GM23338 (cell line): Measurements from ENCODE around the gene ADGRD2.

ENCODE experiments used
- CREB1 ChIP-seq: fragments of 250-450 bp; sonication (Bioruptor Pico); IDR thresholded peaks from 2 replicates; pipeline ENCODE4 v1.5.0; 2020; ENCODE audit warnings: low read depth, mild to moderate bottlenecking, moderate library complexity
- CTCF ChIP-seq, 2 experiments: fragments of 200-600 bp in 1 of 2; sonication (generic) in 1 of 2; conservative IDR thresholded peaks; 2 replicates each; pipeline versions ENCODE4 v1.5.1 to v1.6.1; 2016 to 2017; ENCODE audit warnings: antibody characterized with exemption in 2 of 2, low read depth in 2 of 2, mild to moderate bottlenecking in 2 of 2, moderate library complexity in 1 of 2
- EZH2 ChIP-seq: fragments of 200-600 bp; sonication (generic); IDR thresholded peaks from one replicate; pipeline ENCODE4 v1.8.0; 2017; ENCODE audit warnings: antibody characterized with exemption, mild to moderate bottlenecking, low read depth; ENCODE audit not compliant: unreplicated experiment
- EZH2phosphoT487 ChIP-seq: fragments of 200-600 bp; sonication (generic); IDR thresholded peaks from one replicate; pipeline ENCODE4 v1.8.1; 2018; ENCODE audit warnings: antibody characterized with exemption; ENCODE audit not compliant: unreplicated experiment
- POLR2AphosphoS5 ChIP-seq: IDR thresholded peaks from 2 replicates; pipeline ENCODE4 v1.6.1; 2016; ENCODE audit warnings: antibody characterized with exemption, low read depth
- REST ChIP-seq: IDR thresholded peaks from one replicate; pipeline ENCODE4 v1.6.1; 2018; ENCODE audit warnings: antibody characterized with exemption; ENCODE audit not compliant: unreplicated experiment
- ZNF114 ChIP-seq: fragments of 250-450 bp; sonication (Bioruptor Pico); IDR thresholded peaks from 2 replicates; pipeline ENCODE4 v1.5.0; 2020; ENCODE audit warnings: mild to moderate bottlenecking, moderate library complexity

DNA sequence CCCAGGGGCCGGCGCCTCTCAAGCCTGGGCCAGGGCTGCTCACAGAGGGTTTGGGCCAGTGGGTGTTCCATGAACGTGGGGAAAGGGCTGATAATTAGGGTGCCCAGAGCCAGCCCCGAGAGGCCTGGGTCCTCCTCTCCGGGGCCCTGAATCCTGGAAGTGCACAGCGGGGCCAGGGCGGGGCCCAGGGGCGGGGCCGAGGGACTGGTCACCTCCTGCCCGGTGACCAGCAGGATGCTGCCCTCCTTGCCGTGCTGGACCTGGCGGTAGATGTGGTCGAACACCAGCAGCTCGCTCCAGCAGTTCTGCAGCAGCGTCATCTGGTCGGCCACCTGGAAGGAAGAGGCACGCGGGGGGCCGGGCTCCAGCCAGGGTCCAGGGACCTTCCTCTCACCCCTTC, 42.6 kb downstream of the ADGRD2 start:
- no peak for TF ChIP-seq REST
- TF ChIP-seq CTCF (conservative IDR thresholded peaks at IDR 0.05; ENCODE audit: low read depth in 2 of 2), result no peak
- no peak for TF ChIP-seq CREB1 (CRISPR knock-in tag)
- TF ChIP-seq EZH2phosphoT487, result no peak
- no peak for TF ChIP-seq POLR2AphosphoS5
- TF ChIP-seq EZH2, result no peak
- TF ChIP-seq ZNF114 (CRISPR knock-in tag), result no peak
